ENCODE data around the gene TMOD1. TPM values are rescaled to one million over a fixed set of nuclear protein-coding genes. Genes with fewer than 3 reads are reported as not detected.
"Not testable (repeated sequence)": the region's sequence is repeated elsewhere in the genome, so short reads cannot be mapped to it uniquely, and the experiment has no call there.

Gene TMOD1
- total and polyA plus RNA-seq, 4 donors = 2.4 to 7.9 (median 5.2) TPM

GRCh38 chr9:97572196-97572891 lies 70.9 kb downstream of the TMOD1 start:
- Histone ChIP-seq H3K4me3 (no peak overlapping the region), H3K36me3 (ENCODE audit: control insufficient read depth in 4 of 4, insufficient read depth in 4 of 4, low read length in 4 of 4) (peaks cover 0 to 17% (median 0%) of the 10 kb centered on the region in 4 donors), H3K9ac (ENCODE audit: insufficient read depth in 1 of 2, low read length in 2 of 2) (no peak overlapping the region), H3K27ac (ENCODE audit: low read depth in 1 of 2, low read length in 1 of 2) (no peak overlapping the region), H3K4me1 (ENCODE audit: control insufficient read depth in 5 of 5, insufficient read depth in 5 of 5, low read length in 5 of 5) (peaks cover 0 to 2% (median 0%) of the 10 kb centered on the region in 5 donors), H3K9me3 (ENCODE audit: control insufficient read depth in 4 of 4, insufficient read depth in 3 of 4, low read length in 3 of 4) (no peaks in the 10 kb centered on the region), H3K27me3 (ENCODE audit: control insufficient read depth in 3 of 3, insufficient read depth in 3 of 3, low read length in 2 of 3) (peaks cover 0 to 2% (median 0%) of the 10 kb centered on the region in 3 donors)
- TF ChIP-seq, protein P1, sequence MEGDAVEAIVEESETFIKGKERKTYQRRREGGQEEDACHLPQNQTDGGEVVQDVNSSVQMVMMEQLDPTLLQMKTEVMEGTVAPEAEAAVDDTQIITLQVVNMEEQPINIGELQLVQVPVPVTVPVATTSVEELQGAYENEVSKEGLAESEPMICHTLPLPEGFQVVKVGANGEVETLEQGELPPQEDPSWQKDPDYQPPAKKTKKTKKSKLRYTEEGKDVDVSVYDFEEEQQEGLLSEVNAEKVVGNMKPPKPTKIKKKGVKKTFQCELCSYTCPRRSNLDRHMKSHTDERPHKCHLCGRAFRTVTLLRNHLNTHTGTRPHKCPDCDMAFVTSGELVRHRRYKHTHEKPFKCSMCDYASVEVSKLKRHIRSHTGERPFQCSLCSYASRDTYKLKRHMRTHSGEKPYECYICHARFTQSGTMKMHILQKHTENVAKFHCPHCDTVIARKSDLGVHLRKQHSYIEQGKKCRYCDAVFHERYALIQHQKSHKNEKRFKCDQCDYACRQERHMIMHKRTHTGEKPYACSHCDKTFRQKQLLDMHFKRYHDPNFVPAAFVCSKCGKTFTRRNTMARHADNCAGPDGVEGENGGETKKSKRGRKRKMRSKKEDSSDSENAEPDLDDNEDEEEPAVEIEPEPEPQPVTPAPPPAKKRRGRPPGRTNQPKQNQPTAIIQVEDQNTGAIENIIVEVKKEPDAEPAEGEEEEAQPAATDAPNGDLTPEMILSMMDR (IDR thresholded peaks at IDR 0.05; ENCODE audit: control extremely low read depth, extremely low read depth) = no peak
- no peak for ATAC-seq (ENCODE audit: insufficient read depth, low FRiP score)
- WGBS, 2 donors = 86 to 90% methylated on average over 9 of the region's 9 CpGs
- DNase-seq = no peak

DNA sequence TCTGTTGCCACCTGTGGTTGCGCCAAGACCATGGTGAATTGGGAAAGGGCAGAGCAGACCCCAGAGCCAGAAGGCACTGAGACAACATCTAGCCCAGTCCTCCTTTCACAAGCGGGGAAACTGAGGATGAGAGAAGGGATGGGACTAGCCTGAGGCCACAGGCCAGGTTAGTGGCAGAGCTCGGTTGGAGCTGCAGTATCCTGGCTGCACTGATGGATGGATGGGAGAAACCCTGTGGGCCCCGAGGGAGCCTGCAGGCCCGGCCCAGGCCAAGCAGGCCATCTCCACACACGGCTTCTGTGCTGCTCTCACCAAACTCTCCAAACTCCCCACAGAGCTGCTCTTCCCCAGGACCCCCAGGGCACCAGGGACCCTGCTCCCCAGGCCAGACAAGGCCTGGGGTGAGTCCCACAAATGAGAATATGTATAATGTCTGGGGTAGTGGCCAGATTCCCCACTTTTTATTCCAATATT lies 71.5 kb downstream of the TMOD1 start:
- ATAC-seq (ENCODE audit: insufficient read depth, low FRiP score) (no peak), DNase-seq (no peak)
- no peaks in the 10 kb centered on the region for H3K4me1 ChIP-seq (ENCODE audit: control insufficient read depth in 5 of 5, insufficient read depth in 5 of 5, low read length in 5 of 5)
- 87 to 90% methylated on average over 6 of the region's 6 CpGs for WGBS, 2 donors
- H3K9me3 ChIP-seq (ENCODE audit: control insufficient read depth in 4 of 4, insufficient read depth in 3 of 4, low read length in 3 of 4) = no peaks in the 10 kb centered on the region
- peaks cover 0 to 17% (median 0%) of the 10 kb centered on the region in 4 donors for H3K36me3 ChIP-seq (ENCODE audit: control insufficient read depth in 4 of 4, insufficient read depth in 4 of 4, low read length in 4 of 4)
- H3K27me3 ChIP-seq (ENCODE audit: control insufficient read depth in 3 of 3, insufficient read depth in 3 of 3, low read length in 2 of 3) = peaks cover 0 to 2% (median 0%) of the 10 kb centered on the region in 3 donors
- H3K4me3 ChIP-seq = no peak overlapping the region
- no peak overlapping the region for H3K27ac ChIP-seq (ENCODE audit: low read depth in 1 of 2, low read length in 1 of 2)
- H3K9ac ChIP-seq (ENCODE audit: insufficient read depth in 1 of 2, low read length in 2 of 2) = no peak overlapping the region
- TF ChIP-seq, protein P1 (IDR thresholded peaks at IDR 0.05; ENCODE audit: control extremely low read depth, extremely low read depth) = no peak

- no peaks in the 10 kb centered on the region for H3K9me3 ChIP-seq (ENCODE audit: control insufficient read depth in 4 of 4, insufficient read depth in 3 of 4, low read length in 3 of 4)
- H3K4me1 ChIP-seq (ENCODE audit: control insufficient read depth in 5 of 5, insufficient read depth in 5 of 5, low read length in 5 of 5) = no peaks in the 10 kb centered on the region
- 91 to 92% methylated on average over 5 of the region's 5 CpGs for WGBS, 2 donors
- H3K27ac ChIP-seq (ENCODE audit: low read depth in 1 of 2, low read length in 1 of 2) = no peak overlapping the region
- peaks cover 0 to 2% (median 0%) of the 10 kb centered on the region in 3 donors for H3K27me3 ChIP-seq (ENCODE audit: control insufficient read depth in 3 of 3, insufficient read depth in 3 of 3, low read length in 2 of 3)
- peaks cover 0 to 17% (median 0%) of the 10 kb centered on the region in 4 donors for H3K36me3 ChIP-seq (ENCODE audit: control insufficient read depth in 4 of 4, insufficient read depth in 4 of 4, low read length in 4 of 4)
- no peak overlapping the region for H3K4me3 ChIP-seq
- TF ChIP-seq, protein P1 (IDR thresholded peaks at IDR 0.05; ENCODE audit: control extremely low read depth, extremely low read depth) = no peak
- H3K9ac ChIP-seq (ENCODE audit: insufficient read depth in 1 of 2, low read length in 2 of 2) = no peak overlapping the region
- ATAC-seq (ENCODE audit: insufficient read depth, low FRiP score) = no peak
- no peak for DNase-seq
These were observed 72.1 kb downstream of the TMOD1 start for GRCh38 chr9:97573482-97574073.

GRCh38 chr9:97574101-97574571 lies 72.7 kb downstream of the TMOD1 start:
- H3K27me3 ChIP-seq (ENCODE audit: control insufficient read depth in 3 of 3, insufficient read depth in 3 of 3, low read length in 2 of 3); ATAC-seq (ENCODE audit: insufficient read depth, low FRiP score); DNase-seq; H3K9ac ChIP-seq (ENCODE audit: insufficient read depth in 1 of 2, low read length in 2 of 2); H3K4me1 ChIP-seq (ENCODE audit: control insufficient read depth in 5 of 5, insufficient read depth in 5 of 5, low read length in 5 of 5); H3K4me3 ChIP-seq; H3K27ac ChIP-seq (ENCODE audit: low read depth in 1 of 2, low read length in 1 of 2); H3K9me3 ChIP-seq (ENCODE audit: control insufficient read depth in 4 of 4, insufficient read depth in 3 of 4, low read length in 3 of 4): not testable (repeated sequence)
- WGBS, 2 donors = 94 to 96% methylated on average over 44 to 47 of the region's 47 CpGs
- peaks cover 0 to 14% (median 0%) of the 10 kb centered on the region in 4 donors for H3K36me3 ChIP-seq (ENCODE audit: control insufficient read depth in 4 of 4, insufficient read depth in 4 of 4, low read length in 4 of 4)

DNA sequence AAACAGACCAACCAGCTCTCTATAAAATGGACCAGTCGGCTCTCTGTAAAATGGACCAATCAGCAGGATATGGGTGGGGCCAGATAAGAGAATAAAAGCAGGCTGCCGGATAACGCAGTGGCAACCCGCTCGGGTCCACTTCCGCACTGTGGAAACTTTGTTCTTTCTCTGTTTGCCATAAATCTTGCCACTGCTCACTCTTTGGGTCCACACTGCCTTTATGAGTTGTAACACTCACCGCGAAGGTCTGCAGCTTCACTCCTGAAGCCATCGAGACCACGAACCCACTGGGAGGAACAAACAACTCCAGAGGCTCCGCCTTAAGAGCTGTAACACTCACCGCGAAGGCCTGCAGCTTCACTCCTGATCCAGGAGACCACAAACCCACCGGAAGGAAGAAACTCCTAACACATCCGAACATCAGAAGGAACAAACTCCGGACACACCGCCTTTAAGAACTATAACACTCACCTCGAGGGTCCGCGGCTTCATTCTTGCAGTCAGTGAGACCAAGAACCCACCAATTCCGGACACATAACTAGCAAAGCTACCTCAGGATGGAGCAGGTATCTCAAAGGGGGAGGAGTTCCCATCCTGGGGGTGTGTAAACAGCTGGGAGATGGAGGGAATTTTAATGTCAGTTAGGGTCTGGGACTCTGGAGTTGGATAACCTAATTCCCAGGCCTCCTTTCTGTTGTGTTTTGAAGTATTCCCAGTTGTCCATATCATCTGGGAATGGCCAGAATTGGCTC lies 73.6 kb downstream of the TMOD1 start:
- ATAC-seq (ENCODE audit: insufficient read depth, low FRiP score); DNase-seq; H3K4me3 ChIP-seq: not testable (repeated sequence)

More for the DNA sequence above, 73.6 kb downstream of the TMOD1 start:
- H3K9ac ChIP-seq (ENCODE audit: insufficient read depth in 1 of 2, low read length in 2 of 2); H3K27me3 ChIP-seq (ENCODE audit: control insufficient read depth in 3 of 3, insufficient read depth in 3 of 3, low read length in 2 of 3); H3K9me3 ChIP-seq (ENCODE audit: control insufficient read depth in 4 of 4, insufficient read depth in 3 of 4, low read length in 3 of 4); H3K27ac ChIP-seq (ENCODE audit: low read depth in 1 of 2, low read length in 1 of 2); H3K4me1 ChIP-seq (ENCODE audit: control insufficient read depth in 5 of 5, insufficient read depth in 5 of 5, low read length in 5 of 5): not testable (repeated sequence)
- 48 to 70% methylated on average over 21 of the region's 21 CpGs for WGBS, 2 donors
- H3K36me3 ChIP-seq (ENCODE audit: control insufficient read depth in 4 of 4, insufficient read depth in 4 of 4, low read length in 4 of 4) = peaks cover 0 to 13% (median 0%) of the 10 kb centered on the region in 4 donors

All from lung (tissue), 12 donors.